Measurements from ENCODE around the gene GPRC5C. TPM values are rescaled to one million over a fixed set of nuclear protein-coding genes. Genes with fewer than 3 reads are reported as not detected.
A peak's percentile ranks its signal among the peaks of the same experiment; 100 is the strongest.

The GPRC5C gene
- total RNA-seq, 2 experiments from 2014 or later: 1.2 to 2.0 TPM

GRCh38 chr17:74455821-74456220 is 23.9 kb downstream of the GPRC5C start:
- H3K9me3 Mint-ChIP-seq: no peaks in the 10 kb centered on the region
- H3K27me3 Mint-ChIP-seq: peaks cover 1% of the 10 kb centered on the region
- no peak overlapping the region for H3K27ac Mint-ChIP-seq
- intact Hi-C loops (cut with micrococcal nuclease): no loop called here
- ATAC-seq (no peak), DNase-seq (no peak)
- H3K36me3 Mint-ChIP-seq (ENCODE audit: low read depth): no peaks in the 10 kb centered on the region
- peaks cover 7% of the 10 kb centered on the region for H3K4me1 Mint-ChIP-seq (ENCODE audit: low read depth)
- ChIA-PET POLR2A (no interaction called here), CTCF (interaction anchor here (0.7 to 11.1 kb wide), 10 partner anchors 13 to 87 kb away, joined by 3 to 133 read pairs (median 6); partner anchors contain the start of gene GPR142)
- no peak overlapping the region for H3K4me3 Mint-ChIP-seq
- no peak for TF ChIP-seq CTCF (IDR thresholded peaks at IDR 0.05)

GRCh38 chr17:74457146-74457819 is 25.4 kb downstream of the GPRC5C start:
- ATAC-seq (peak; percentile 51), DNase-seq (peak; percentile 88)
- ChIA-PET CTCF (interaction anchor here (0.7 to 11.1 kb wide), 30 partner anchors 9 to 279 kb away, joined by 3 to 133 read pairs (median 5); partner anchors contain the start of genes CD300A, GPR142 and RAB37), POLR2A (interaction anchor here (1.5 kb wide), 1 partner anchor 46 kb away, joined by 4 read pairs; no protein-coding TSS in a partner anchor)
- Mint-ChIP-seq H3K27ac (no peak overlapping the region), H3K4me3 (no peak overlapping the region), H3K9me3 (no peaks in the 10 kb centered on the region), H3K4me1 (ENCODE audit: low read depth) (peaks cover 12% of the 10 kb centered on the region), H3K36me3 (ENCODE audit: low read depth) (no peaks in the 10 kb centered on the region), H3K27me3 (peaks cover 1% of the 10 kb centered on the region)
- peak; percentile 90 for TF ChIP-seq CTCF (IDR thresholded peaks at IDR 0.05)
- intact Hi-C loops (cut with micrococcal nuclease): loop anchor here (1.0 kb wide), 1 partner anchor 78 kb away; no protein-coding TSS in a partner anchor

GRCh38 chr17:74457820-74458166 is 25.9 kb downstream of the GPRC5C start:
- ATAC-seq (no peak), DNase-seq (no peak)
- no peaks in the 10 kb centered on the region for H3K27me3 Mint-ChIP-seq
- peaks cover 15% of the 10 kb centered on the region for H3K4me1 Mint-ChIP-seq (ENCODE audit: low read depth)
- no peaks in the 10 kb centered on the region for H3K9me3 Mint-ChIP-seq
- H3K27ac Mint-ChIP-seq: no peak overlapping the region
- intact Hi-C loops (cut with micrococcal nuclease): loop anchor here (1.0 kb wide), 1 partner anchor 78 kb away; no protein-coding TSS in a partner anchor
- TF ChIP-seq CTCF (IDR thresholded peaks at IDR 0.05): no peak
- no peaks in the 10 kb centered on the region for H3K36me3 Mint-ChIP-seq (ENCODE audit: low read depth)
- no peak overlapping the region for H3K4me3 Mint-ChIP-seq
- CTCF ChIA-PET: interaction anchor here (0.6 to 11.1 kb wide), 25 partner anchors 9 to 146 kb away, joined by 3 to 133 read pairs (median 7); partner anchors contain the start of genes CD300A and GPR142
- POLR2A ChIA-PET: interaction anchor here (1.5 kb wide), 1 partner anchor 45 kb away, joined by 4 read pairs; no protein-coding TSS in a partner anchor

- Mint-ChIP-seq H3K4me3 (no peak overlapping the region), H3K27me3 (no peaks in the 10 kb centered on the region), H3K27ac (no peak overlapping the region), H3K36me3 (ENCODE audit: low read depth) (no peaks in the 10 kb centered on the region), H3K4me1 (ENCODE audit: low read depth) (peaks cover 25% of the 10 kb centered on the region), H3K9me3 (no peaks in the 10 kb centered on the region)
- TF ChIP-seq CTCF (IDR thresholded peaks at IDR 0.05): no peak
- intact Hi-C loops (cut with micrococcal nuclease): no loop called here
- no peak for DNase-seq
- ATAC-seq: no peak
- ChIA-PET CTCF (interaction anchor here (1.2 to 11.1 kb wide), 6 partner anchors 22 to 90 kb away, joined by 3 to 133 read pairs (median 30); partner anchors contain the start of gene GPR142), POLR2A (interaction anchor here (0.6 kb wide), 1 partner anchor 160 kb away, joined by 3 read pairs; no protein-coding TSS in a partner anchor)
Measured at GRCh38 chr17:74458835-74459234, 26.9 kb downstream of the GPRC5C start.

GRCh38 chr17:74459622-74460021 is 27.7 kb downstream of the GPRC5C start:
- Mint-ChIP-seq H3K36me3 (ENCODE audit: low read depth) (no peaks in the 10 kb centered on the region), H3K9me3 (no peaks in the 10 kb centered on the region), H3K4me3 (no peak overlapping the region), H3K27me3 (no peaks in the 10 kb centered on the region), H3K4me1 (ENCODE audit: low read depth) (peaks cover 27% of the 10 kb centered on the region), H3K27ac (no peak overlapping the region)
- no peak for TF ChIP-seq CTCF (IDR thresholded peaks at IDR 0.05)
- intact Hi-C loops (cut with micrococcal nuclease): no loop called here
- ChIA-PET CTCF (interaction anchor here (1.2 to 11.1 kb wide), 4 partner anchors 22 to 91 kb away, joined by 3 to 133 read pairs (median 85); partner anchors contain the start of gene GPR142), POLR2A (interaction anchor here (0.6 kb wide), 1 partner anchor 161 kb away, joined by 3 read pairs; no protein-coding TSS in a partner anchor)
- ATAC-seq: no peak
- DNase-seq: no peak
